HepG2 (cell line): ENCODE measurements around the gene COX7A2L. TPM values are rescaled to one million over a fixed set of nuclear protein-coding genes. Genes with fewer than 3 reads are reported as not detected.

ENCODE experiments used
- DMAP1 ChIP-seq: IDR thresholded peaks from 2 replicates; pipeline ENCODE4 v1.6.1; 2016
- JUNB ChIP-seq: sonication (generic); formaldehyde crosslinking; IDR thresholded peaks from 2 replicates; pipeline ENCODE4 v1.8.0; 2022; ENCODE audit warnings: missing genetic modification reagents, mild to moderate bottlenecking, borderline replicate concordance
- KDM2A ChIP-seq: sonication (generic); formaldehyde crosslinking; IDR thresholded peaks from 2 replicates; pipeline ENCODE4 v1.4.0; 2020; ENCODE audit warnings: low read depth, missing genetic modification reagents, borderline replicate concordance
- LCORL ChIP-seq, 2 experiments: fragments of 450-650 bp in 1 of 2; sonication (generic) in 1 of 2; formaldehyde crosslinking in 1 of 2; IDR thresholded peaks; 2 replicates each; pipeline versions ENCODE4 v1.5.0 to v1.6.1; 2017 to 2020; ENCODE audit warnings: antibody characterized with exemption in 1 of 2, missing genetic modification reagents in 1 of 2
- MXD4 ChIP-seq: IDR thresholded peaks from 2 replicates; pipeline ENCODE4 v1.6.1; 2016; ENCODE audit warnings: mild to moderate bottlenecking, missing biosample characterization, missing genetic modification reagents
- PAXIP1 ChIP-seq: sonication (generic); formaldehyde crosslinking; conservative IDR thresholded peaks from 2 replicates; pipeline ENCODE4 v1.4.0; 2020; ENCODE audit warnings: mild to moderate bottlenecking, missing genetic modification reagents, moderate library complexity
- RBM22 ChIP-seq: fragments of 200-400 bp; formaldehyde crosslinking; optimal IDR thresholded peaks from 2 replicates; pipeline ENCODE3; 2017; ENCODE audit warnings: mild to moderate bottlenecking, low read length, moderate library complexity
- RFX5 ChIP-seq: IDR thresholded peaks from 2 replicates; pipeline ENCODE4 v1.6.1; 2011; ENCODE audit warnings: low read depth, low read length, improper control_type of control experiment
- SP5 ChIP-seq: IDR thresholded peaks from 2 replicates; pipeline ENCODE4 v1.6.1; 2016; ENCODE audit warnings: low read depth, borderline replicate concordance
- SYNCRIP ChIP-seq: fragments of 200-400 bp; formaldehyde crosslinking; IDR thresholded peaks from 2 replicates; pipeline ENCODE4 v1.6.1; 2018; ENCODE audit warnings: mild to moderate bottlenecking, low read depth, low read length; ENCODE audit not compliant: insufficient read depth
- THRA ChIP-seq: sonication (generic); formaldehyde crosslinking; IDR thresholded peaks from 2 replicates; pipeline ENCODE4 v1.4.0; 2020; ENCODE audit warnings: missing genetic modification reagents, borderline replicate concordance
- TRIM24 ChIP-seq: sonication (generic); formaldehyde crosslinking; IDR thresholded peaks from 2 replicates; pipeline ENCODE4 v1.8.0; 2022; ENCODE audit warnings: mild to moderate bottlenecking, missing genetic modification reagents
- ZBTB2 ChIP-seq: sonication (generic); formaldehyde crosslinking; IDR thresholded peaks from 2 replicates; pipeline ENCODE4 v1.8.0; 2022; ENCODE audit warnings: low read depth, missing genetic modification reagents
- ZFP82 ChIP-seq: sonication (generic); formaldehyde crosslinking; IDR thresholded peaks from 2 replicates; pipeline ENCODE4 v1.5.1; 2020; ENCODE audit warnings: mild to moderate bottlenecking, missing genetic modification reagents, borderline replicate concordance
- ZNF12 ChIP-seq: sonication (generic); formaldehyde crosslinking; IDR thresholded peaks from 2 replicates; pipeline ENCODE4 v1.5.0; 2020; ENCODE audit warnings: missing genetic modification reagents
- ZNF235 ChIP-seq: sonication (generic); formaldehyde crosslinking; IDR thresholded peaks from 2 replicates; pipeline ENCODE4 v1.8.1; 2023; ENCODE audit warnings: mild to moderate bottlenecking, missing genetic modification reagents, borderline replicate concordance
- ZNF274 ChIP-seq: sonication (generic); formaldehyde crosslinking; IDR thresholded peaks from 2 replicates; pipeline ENCODE4 v1.5.1; 2020; ENCODE audit warnings: mild to moderate bottlenecking, missing genetic modification reagents
- ZNF629 ChIP-seq: sonication (generic); formaldehyde crosslinking; conservative IDR thresholded peaks from 2 replicates; pipeline ENCODE4 v1.5.0; 2020; ENCODE audit warnings: missing genetic modification reagents
- ZNF780A ChIP-seq: sonication (generic); formaldehyde crosslinking; IDR thresholded peaks from 2 replicates; pipeline ENCODE4 v1.8.0; 2022; ENCODE audit warnings: mild to moderate bottlenecking, missing genetic modification reagents, moderate library complexity
- ZNF792 ChIP-seq: IDR thresholded peaks from 2 replicates; pipeline ENCODE4 v1.6.1; 2016
- polyA plus RNA-seq, 8 experiments: library from polyadenylated mRNA; depleted of rRNA in 3 of 8; stranded (reverse) in 7 of 8; unstranded in 1 of 8; fragments of >200 nt; fragmentation: Illumina TruSeq in 4 of 8; extraction: Trizol in 4 of 8; gene quantifications; 2 replicates each; pipeline versions ENCODE4 v1.2.1 to v1.2.3, GENCODE V29; 2011 to 2016; ENCODE audit warnings: low read depth in 4 of 8, missing spikeins in 1 of 8, mixed read lengths in 1 of 8; ENCODE audit not compliant: insufficient read depth in 1 of 8
- total RNA-seq, 5 experiments: library from RNA; depleted of rRNA; stranded (reverse); fragments of >200 nt; fragmentation: Illumina TruSeq; extraction: Trizol; gene quantifications; 2 replicates each; pipeline ENCODE4 v1.2.3, GENCODE V29; 2016; ENCODE audit warnings: low read depth in 1 of 5
- TF ChIP-seq, protein P1 (sequence below): sonication (generic); formaldehyde crosslinking; IDR thresholded peaks from 2 replicates; pipeline ENCODE4 v1.5.0; 2020; ENCODE audit warnings: missing genetic modification reagents

COX7A2L gene
- total and polyA plus RNA-seq, 2 of the 13 experiments (the other 11 are each of a cell fraction or from before 2014, with no cell fraction given), result 155 to 201 TPM

- TF ChIP-seq RBM22, result peak; percentile 73
- no peak for TF ChIP-seq SYNCRIP
- no peak for TF ChIP-seq JUNB (CRISPR knock-in tag)
- no peak; the same call in 1 of the 2 replicates for TF ChIP-seq ZBTB2 (CRISPR knock-in tag)
- no peak for TF ChIP-seq ZNF235
- no peak for TF ChIP-seq DMAP1 (CRISPR knock-in tag)
- 0 out of 2 replicates have a peak, but pooled peaks have one; percentile 29 for TF ChIP-seq TRIM24 (CRISPR knock-in tag)
- no peak for TF ChIP-seq THRA (CRISPR knock-in tag)
- TF ChIP-seq KDM2A, result peak; percentile 54; the same call in 1 of the 2 replicates
- TF ChIP-seq ZNF792 (CRISPR knock-in tag), result no peak
- TF ChIP-seq ZNF12 (CRISPR knock-in tag), result no peak
- no peak for TF ChIP-seq RFX5
- TF ChIP-seq LCORL (IDR thresholded peaks at IDR 0.05), result no peak
- no peak for TF ChIP-seq LCORL (CRISPR knock-in tag; IDR thresholded peaks at IDR 0.05)
- no peak for TF ChIP-seq SP5 (CRISPR knock-in tag)
- TF ChIP-seq MXD4 (CRISPR knock-in tag), result no peak; the same call in 1 of the 2 replicates
- no peak for TF ChIP-seq PAXIP1
- TF ChIP-seq ZFP82 (CRISPR knock-in tag), result no peak
- TF ChIP-seq ZNF780A (CRISPR knock-in tag), result 0 out of 2 replicates have a peak, but pooled peaks have one; percentile 32
- TF ChIP-seq ZNF629 (CRISPR knock-in tag), result no peak
- TF ChIP-seq ZNF274 (CRISPR knock-in tag), result no peak; the same call in 1 of the 2 replicates
- TF ChIP-seq, protein P1, sequence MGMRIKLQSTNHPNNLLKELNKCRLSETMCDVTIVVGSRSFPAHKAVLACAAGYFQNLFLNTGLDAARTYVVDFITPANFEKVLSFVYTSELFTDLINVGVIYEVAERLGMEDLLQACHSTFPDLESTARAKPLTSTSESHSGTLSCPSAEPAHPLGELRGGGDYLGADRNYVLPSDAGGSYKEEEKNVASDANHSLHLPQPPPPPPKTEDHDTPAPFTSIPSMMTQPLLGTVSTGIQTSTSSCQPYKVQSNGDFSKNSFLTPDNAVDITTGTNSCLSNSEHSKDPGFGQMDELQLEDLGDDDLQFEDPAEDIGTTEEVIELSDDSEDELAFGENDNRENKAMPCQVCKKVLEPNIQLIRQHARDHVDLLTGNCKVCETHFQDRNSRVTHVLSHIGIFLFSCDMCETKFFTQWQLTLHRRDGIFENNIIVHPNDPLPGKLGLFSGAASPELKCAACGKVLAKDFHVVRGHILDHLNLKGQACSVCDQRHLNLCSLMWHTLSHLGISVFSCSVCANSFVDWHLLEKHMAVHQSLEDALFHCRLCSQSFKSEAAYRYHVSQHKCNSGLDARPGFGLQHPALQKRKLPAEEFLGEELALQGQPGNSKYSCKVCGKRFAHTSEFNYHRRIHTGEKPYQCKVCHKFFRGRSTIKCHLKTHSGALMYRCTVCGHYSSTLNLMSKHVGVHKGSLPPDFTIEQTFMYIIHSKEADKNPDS (CRISPR knock-in tag), result no peak
Measured at GRCh38 chr2:42337846-42338566, 23.0 kb downstream of the COX7A2L start (continued).
